GM12878 (cell line): ENCODE results near the gene MYO19. TPM values are rescaled to one million over a fixed set of nuclear protein-coding genes. Genes with fewer than 3 reads are reported as not detected.

Source experiments
- BCL11A ChIP-seq: IDR thresholded peaks from 2 replicates; pipeline ENCODE4 v1.6.1; 2011; ENCODE audit warnings: low read depth, low read length
- CHD2 ChIP-seq: IDR thresholded peaks from 2 replicates; pipeline ENCODE4 v1.6.1; 2011; ENCODE audit warnings: low read depth, low read length, improper control_type of control experiment, borderline replicate concordance
- GABPA ChIP-seq: IDR thresholded peaks from 2 replicates; pipeline ENCODE4 v1.6.1; 2014; ENCODE audit warnings: antibody characterized with exemption, low read depth, mild to moderate bottlenecking, inconsistent platforms
- JUND ChIP-seq: IDR thresholded peaks from 2 replicates; pipeline ENCODE4 v1.6.1; 2012; ENCODE audit warnings: low read depth, mild to moderate bottlenecking, low read length, improper control_type of control experiment, moderate library complexity
- KLF5 ChIP-seq: fragments of 450-650 bp; IDR thresholded peaks from 2 replicates; pipeline ENCODE4 v1.6.1; 2014; ENCODE audit warnings: mild to moderate bottlenecking; ENCODE audit not compliant: partially characterized antibody
- MEF2B ChIP-seq: fragments of 450-650 bp; IDR thresholded peaks from 2 replicates; pipeline ENCODE4 v1.6.1; 2018; ENCODE audit warnings: mild to moderate bottlenecking, moderate library complexity; ENCODE audit not compliant: partially characterized antibody, poor library complexity, severe bottlenecking
- NRF1 ChIP-seq: conservative IDR thresholded peaks from 2 replicates; pipeline ENCODE4 v1.6.1; 2011; ENCODE audit warnings: mild to moderate bottlenecking, low read depth, low read length, improper control_type of control experiment
- PAX8 ChIP-seq: fragments of 450-650 bp; IDR thresholded peaks from 2 replicates; pipeline ENCODE4 v1.6.1; 2017; ENCODE audit warnings: mild to moderate bottlenecking, moderate library complexity
- RBBP5 ChIP-seq: fragments of 200-600 bp; sonication (generic); conservative IDR thresholded peaks from 2 replicates; pipeline ENCODE4 v1.6.1; 2016
- RELA ChIP-seq: fragments of 450-650 bp; IDR thresholded peaks from 2 replicates; pipeline ENCODE4 v1.8.0; 2014; ENCODE audit warnings: borderline replicate concordance; ENCODE audit not compliant: partially characterized antibody
- RUNX3 ChIP-seq: IDR thresholded peaks from 2 replicates; pipeline ENCODE4 v1.6.1; 2012; ENCODE audit warnings: low read length, inconsistent platforms
- SMC3 ChIP-seq: IDR thresholded peaks from 2 replicates; pipeline ENCODE4 v1.6.1; 2011; ENCODE audit warnings: low read length, improper control_type of control experiment, borderline replicate concordance
- SPI1 ChIP-seq: IDR thresholded peaks from 2 replicates; pipeline ENCODE4 v1.6.1; 2011; ENCODE audit warnings: low read depth, mild to moderate bottlenecking, low read length, moderate library complexity, borderline replicate concordance; ENCODE audit not compliant: insufficient read depth
- STAT1 ChIP-seq: fragments of 450-650 bp; conservative IDR thresholded peaks from 2 replicates; pipeline ENCODE4 v1.6.1; 2014; ENCODE audit warnings: antibody characterized with exemption, mild to moderate bottlenecking
- SUPT20H ChIP-seq: IDR thresholded peaks from 2 replicates; pipeline ENCODE4 v1.6.1; 2011; ENCODE audit warnings: low read depth, mild to moderate bottlenecking, low read length, moderate library complexity, borderline replicate concordance; ENCODE audit not compliant: control insufficient read depth
- SUZ12 ChIP-seq: fragments of 200-600 bp; sonication (generic); IDR thresholded peaks from one replicate; pipeline ENCODE4 v1.6.1; 2018; ENCODE audit warnings: antibody characterized with exemption, mild to moderate bottlenecking; ENCODE audit not compliant: unreplicated experiment
- TAF1 ChIP-seq: IDR thresholded peaks from 2 replicates; pipeline ENCODE4 v1.6.1; 2011; ENCODE audit warnings: mild to moderate bottlenecking, low read depth, low read length, borderline replicate concordance
- TBL1XR1 ChIP-seq: IDR thresholded peaks from 2 replicates; pipeline ENCODE4 v1.6.1; 2012; ENCODE audit warnings: low read depth, low read length, improper control_type of control experiment
- YBX1 ChIP-seq: fragments of 450-650 bp; IDR thresholded peaks from 2 replicates; pipeline ENCODE4 v1.6.1; 2016; ENCODE audit warnings: antibody characterized with exemption
- ZNF207 ChIP-seq: fragments of 450-650 bp; IDR thresholded peaks from 2 replicates; pipeline ENCODE4 v1.6.1; 2014; ENCODE audit warnings: antibody characterized with exemption, mild to moderate bottlenecking, borderline replicate concordance
- polyA plus RNA-seq, 11 experiments: library from polyadenylated mRNA; depleted of rRNA in 4 of 11; unstranded in 6 of 11; stranded (reverse) in 5 of 11; fragments of >200 nt; fragmentation: Nextera tagmentation in 4 of 11; fragmentation: Illumina TruSeq in 1 of 11; extraction: Ambion mirVana in 4 of 11; extraction: Trizol in 1 of 11; gene quantifications; 1 replicate in 1 of 11; 2 replicates in 10 of 11; pipeline versions ENCODE4 v1.2.1 to v1.2.3, GENCODE V29; 2011 to 2016; ENCODE audit warnings: inconsistent platforms in 2 of 11, missing spikeins in 2 of 11, low read depth in 1 of 11
- total RNA-seq, 4 experiments: library from RNA; depleted of rRNA in 3 of 4; stranded (reverse); fragments of >200 nt in 3 of 4; fragmentation: Illumina TruSeq in 1 of 4; extraction: Trizol in 1 of 4; gene quantifications; 2 replicates each; pipeline versions ENCODE4 v1.2.1 to v1.2.3, GENCODE V29; 2013 to 2021
- TF ChIP-seq, protein P1 (sequence below): fragments of 450-650 bp; IDR thresholded peaks from 2 replicates; pipeline ENCODE4 v1.6.1; 2016; ENCODE audit warnings: mild to moderate bottlenecking, moderate library complexity, borderline replicate concordance
- TF ChIP-seq, protein P2 (sequence below): fragments of 450-650 bp; conservative IDR thresholded peaks from 2 replicates; pipeline ENCODE4 v1.6.1; 2017; ENCODE audit warnings: mild to moderate bottlenecking, moderate library complexity
- TF ChIP-seq, protein P3 (sequence below): IDR thresholded peaks from 2 replicates; pipeline ENCODE4 v1.6.1; 2011; ENCODE audit warnings: low read depth, mild to moderate bottlenecking, low read length, moderate library complexity, borderline replicate concordance; ENCODE audit errors: extremely low read depth
- TF ChIP-seq, protein P4 (sequence below): fragments of 450-650 bp; IDR thresholded peaks from 2 replicates; pipeline ENCODE4 v1.6.1; 2017; ENCODE audit warnings: mild to moderate bottlenecking, low read depth, inconsistent platforms; ENCODE audit not compliant: poor library complexity, severe bottlenecking

Gene MYO19
- total and polyA plus RNA-seq, 10 of the 15 experiments (the other 5 are each of a cell fraction or from before 2014, with no cell fraction given) = 11.4 to 103 (median 67.1) TPM

DNA sequence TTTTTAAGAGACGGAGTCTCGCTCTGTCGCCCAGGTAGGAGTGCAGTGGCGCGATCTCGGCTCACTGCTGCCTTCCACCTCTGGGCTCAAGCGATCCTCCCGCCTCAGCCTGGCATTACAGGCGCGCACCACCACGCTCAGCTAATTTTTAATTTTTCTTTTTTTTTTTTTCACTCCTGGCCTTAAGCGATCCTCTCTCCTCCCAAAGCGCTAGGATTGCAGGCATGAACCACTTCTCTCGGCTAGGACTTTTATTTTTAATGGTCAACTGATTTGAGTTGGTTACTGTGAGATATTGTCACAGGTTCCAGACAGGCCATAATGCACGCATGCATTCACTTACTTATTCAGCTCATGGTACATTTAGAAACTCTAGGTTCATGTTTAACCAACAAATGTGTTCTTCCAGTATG, 1.0 kb upstream of the MYO19 start (continued):
- TF ChIP-seq, protein P1, sequence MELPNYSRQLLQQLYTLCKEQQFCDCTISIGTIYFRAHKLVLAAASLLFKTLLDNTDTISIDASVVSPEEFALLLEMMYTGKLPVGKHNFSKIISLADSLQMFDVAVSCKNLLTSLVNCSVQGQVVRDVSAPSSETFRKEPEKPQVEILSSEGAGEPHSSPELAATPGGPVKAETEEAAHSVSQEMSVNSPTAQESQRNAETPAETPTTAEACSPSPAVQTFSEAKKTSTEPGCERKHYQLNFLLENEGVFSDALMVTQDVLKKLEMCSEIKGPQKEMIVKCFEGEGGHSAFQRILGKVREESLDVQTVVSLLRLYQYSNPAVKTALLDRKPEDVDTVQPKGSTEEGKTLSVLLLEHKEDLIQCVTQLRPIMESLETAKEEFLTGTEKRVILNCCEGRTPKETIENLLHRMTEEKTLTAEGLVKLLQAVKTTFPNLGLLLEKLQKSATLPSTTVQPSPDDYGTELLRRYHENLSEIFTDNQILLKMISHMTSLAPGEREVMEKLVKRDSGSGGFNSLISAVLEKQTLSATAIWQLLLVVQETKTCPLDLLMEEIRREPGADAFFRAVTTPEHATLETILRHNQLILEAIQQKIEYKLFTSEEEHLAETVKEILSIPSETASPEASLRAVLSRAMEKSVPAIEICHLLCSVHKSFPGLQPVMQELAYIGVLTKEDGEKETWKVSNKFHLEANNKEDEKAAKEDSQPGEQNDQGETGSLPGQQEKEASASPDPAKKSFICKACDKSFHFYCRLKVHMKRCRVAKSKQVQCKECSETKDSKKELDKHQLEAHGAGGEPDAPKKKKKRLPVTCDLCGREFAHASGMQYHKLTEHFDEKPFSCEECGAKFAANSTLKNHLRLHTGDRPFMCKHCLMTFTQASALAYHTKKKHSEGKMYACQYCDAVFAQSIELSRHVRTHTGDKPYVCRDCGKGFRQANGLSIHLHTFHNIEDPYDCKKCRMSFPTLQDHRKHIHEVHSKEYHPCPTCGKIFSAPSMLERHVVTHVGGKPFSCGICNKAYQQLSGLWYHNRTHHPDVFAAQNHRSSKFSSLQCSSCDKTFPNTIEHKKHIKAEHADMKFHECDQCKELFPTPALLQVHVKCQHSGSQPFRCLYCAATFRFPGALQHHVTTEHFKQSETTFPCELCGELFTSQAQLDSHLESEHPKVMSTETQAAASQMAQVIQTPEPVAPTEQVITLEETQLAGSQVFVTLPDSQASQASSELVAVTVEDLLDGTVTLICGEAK = peak; percentile 9; the same call in 1 of the 2 replicates
- TF ChIP-seq BCL11A = no peak
- no peak for TF ChIP-seq MEF2B
- TF ChIP-seq, protein P2, sequence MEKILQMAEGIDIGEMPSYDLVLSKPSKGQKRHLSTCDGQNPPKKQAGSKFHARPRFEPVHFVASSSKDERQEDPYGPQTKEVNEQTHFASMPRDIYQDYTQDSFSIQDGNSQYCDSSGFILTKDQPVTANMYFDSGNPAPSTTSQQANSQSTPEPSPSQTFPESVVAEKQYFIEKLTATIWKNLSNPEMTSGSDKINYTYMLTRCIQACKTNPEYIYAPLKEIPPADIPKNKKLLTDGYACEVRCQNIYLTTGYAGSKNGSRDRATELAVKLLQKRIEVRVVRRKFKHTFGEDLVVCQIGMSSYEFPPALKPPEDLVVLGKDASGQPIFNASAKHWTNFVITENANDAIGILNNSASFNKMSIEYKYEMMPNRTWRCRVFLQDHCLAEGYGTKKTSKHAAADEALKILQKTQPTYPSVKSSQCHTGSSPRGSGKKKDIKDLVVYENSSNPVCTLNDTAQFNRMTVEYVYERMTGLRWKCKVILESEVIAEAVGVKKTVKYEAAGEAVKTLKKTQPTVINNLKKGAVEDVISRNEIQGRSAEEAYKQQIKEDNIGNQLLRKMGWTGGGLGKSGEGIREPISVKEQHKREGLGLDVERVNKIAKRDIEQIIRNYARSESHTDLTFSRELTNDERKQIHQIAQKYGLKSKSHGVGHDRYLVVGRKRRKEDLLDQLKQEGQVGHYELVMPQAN = no peak
- no peak for TF ChIP-seq JUND
- TF ChIP-seq YBX1 = 0 out of 2 replicates have a peak, but pooled peaks have one; percentile 62
- no peak for TF ChIP-seq SPI1
- no peak for TF ChIP-seq STAT1
- TF ChIP-seq RELA = no peak
- no peak for TF ChIP-seq SUZ12
- TF ChIP-seq, protein P3, sequence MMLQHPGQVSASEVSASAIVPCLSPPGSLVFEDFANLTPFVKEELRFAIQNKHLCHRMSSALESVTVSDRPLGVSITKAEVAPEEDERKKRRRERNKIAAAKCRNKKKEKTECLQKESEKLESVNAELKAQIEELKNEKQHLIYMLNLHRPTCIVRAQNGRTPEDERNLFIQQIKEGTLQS = no peak
- no peak for TF ChIP-seq ZNF207
- TF ChIP-seq CHD2 = no peak
- no peak for TF ChIP-seq RBBP5
- TF ChIP-seq TAF1 = no peak
- no peak for TF ChIP-seq TBL1XR1
- peak; percentile 82 for TF ChIP-seq KLF5
- no peak for TF ChIP-seq PAX8
- no peak for TF ChIP-seq SMC3
- TF ChIP-seq, protein P4, sequence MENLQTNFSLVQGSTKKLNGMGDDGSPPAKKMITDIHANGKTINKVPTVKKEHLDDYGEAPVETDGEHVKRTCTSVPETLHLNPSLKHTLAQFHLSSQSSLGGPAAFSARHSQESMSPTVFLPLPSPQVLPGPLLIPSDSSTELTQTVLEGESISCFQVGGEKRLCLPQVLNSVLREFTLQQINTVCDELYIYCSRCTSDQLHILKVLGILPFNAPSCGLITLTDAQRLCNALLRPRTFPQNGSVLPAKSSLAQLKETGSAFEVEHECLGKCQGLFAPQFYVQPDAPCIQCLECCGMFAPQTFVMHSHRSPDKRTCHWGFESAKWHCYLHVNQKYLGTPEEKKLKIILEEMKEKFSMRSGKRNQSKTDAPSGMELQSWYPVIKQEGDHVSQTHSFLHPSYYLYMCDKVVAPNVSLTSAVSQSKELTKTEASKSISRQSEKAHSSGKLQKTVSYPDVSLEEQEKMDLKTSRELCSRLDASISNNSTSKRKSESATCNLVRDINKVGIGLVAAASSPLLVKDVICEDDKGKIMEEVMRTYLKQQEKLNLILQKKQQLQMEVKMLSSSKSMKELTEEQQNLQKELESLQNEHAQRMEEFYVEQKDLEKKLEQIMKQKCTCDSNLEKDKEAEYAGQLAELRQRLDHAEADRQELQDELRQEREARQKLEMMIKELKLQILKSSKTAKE = peak; percentile 62
- no peak for TF ChIP-seq RUNX3
- TF ChIP-seq SUPT20H = no peak
- no peak for TF ChIP-seq NRF1
- no peak for TF ChIP-seq GABPA
